IMR-90 (cell line): ENCODE data around the gene KLK5.

Experiments used
- BHLHE40 ChIP-seq: fragments of 150-350 bp; IDR thresholded peaks from 2 replicates; pipeline ENCODE4 v1.6.1; 2016; ENCODE audit warnings: mild to moderate bottlenecking, low read depth, low read length
- MAFK ChIP-seq: IDR thresholded peaks from 2 replicates; pipeline ENCODE4 v1.6.1; 2012; ENCODE audit warnings: low read depth, low read length, improper control_type of control experiment
- MXI1 ChIP-seq: IDR thresholded peaks from 2 replicates; pipeline ENCODE4 v1.6.1; 2012; ENCODE audit warnings: low read depth, mild to moderate bottlenecking, low read length, moderate library complexity, borderline replicate concordance
- NFE2L2 ChIP-seq: fragments of 150-350 bp; IDR thresholded peaks from 2 replicates; pipeline ENCODE4 v1.6.1; 2016; ENCODE audit warnings: low read depth, mild to moderate bottlenecking, low read length
- POLR2A ChIP-seq: IDR thresholded peaks from 2 replicates; pipeline ENCODE4 v1.6.1; 2012; ENCODE audit warnings: mild to moderate bottlenecking, low read depth, low read length
- RCOR1 ChIP-seq: IDR thresholded peaks from 2 replicates; pipeline ENCODE4 v1.6.1; 2012; ENCODE audit warnings: mild to moderate bottlenecking, low read length, improper control_type of control experiment; ENCODE audit not compliant: insufficient replicate concordance
- TF ChIP-seq, protein P1 (sequence below): conservative IDR thresholded peaks from 2 replicates; pipeline ENCODE4 v1.5.1; 2012; ENCODE audit warnings: mild to moderate bottlenecking, low read depth, low read length, improper control_type of control experiment
- TF ChIP-seq, protein P2 (sequence below): fragments of 150-350 bp; IDR thresholded peaks from 2 replicates; pipeline ENCODE4 v1.6.1; 2017; ENCODE audit warnings: mild to moderate bottlenecking, antibody characterized with exemption, low read length, low read depth

- TF ChIP-seq, protein P1, sequence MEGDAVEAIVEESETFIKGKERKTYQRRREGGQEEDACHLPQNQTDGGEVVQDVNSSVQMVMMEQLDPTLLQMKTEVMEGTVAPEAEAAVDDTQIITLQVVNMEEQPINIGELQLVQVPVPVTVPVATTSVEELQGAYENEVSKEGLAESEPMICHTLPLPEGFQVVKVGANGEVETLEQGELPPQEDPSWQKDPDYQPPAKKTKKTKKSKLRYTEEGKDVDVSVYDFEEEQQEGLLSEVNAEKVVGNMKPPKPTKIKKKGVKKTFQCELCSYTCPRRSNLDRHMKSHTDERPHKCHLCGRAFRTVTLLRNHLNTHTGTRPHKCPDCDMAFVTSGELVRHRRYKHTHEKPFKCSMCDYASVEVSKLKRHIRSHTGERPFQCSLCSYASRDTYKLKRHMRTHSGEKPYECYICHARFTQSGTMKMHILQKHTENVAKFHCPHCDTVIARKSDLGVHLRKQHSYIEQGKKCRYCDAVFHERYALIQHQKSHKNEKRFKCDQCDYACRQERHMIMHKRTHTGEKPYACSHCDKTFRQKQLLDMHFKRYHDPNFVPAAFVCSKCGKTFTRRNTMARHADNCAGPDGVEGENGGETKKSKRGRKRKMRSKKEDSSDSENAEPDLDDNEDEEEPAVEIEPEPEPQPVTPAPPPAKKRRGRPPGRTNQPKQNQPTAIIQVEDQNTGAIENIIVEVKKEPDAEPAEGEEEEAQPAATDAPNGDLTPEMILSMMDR, result no peak
- TF ChIP-seq NFE2L2 (no peak), POLR2A (no peak), RCOR1 (no peak), MXI1 (no peak), BHLHE40 (no peak), MAFK (no peak)
- TF ChIP-seq, protein P2, sequence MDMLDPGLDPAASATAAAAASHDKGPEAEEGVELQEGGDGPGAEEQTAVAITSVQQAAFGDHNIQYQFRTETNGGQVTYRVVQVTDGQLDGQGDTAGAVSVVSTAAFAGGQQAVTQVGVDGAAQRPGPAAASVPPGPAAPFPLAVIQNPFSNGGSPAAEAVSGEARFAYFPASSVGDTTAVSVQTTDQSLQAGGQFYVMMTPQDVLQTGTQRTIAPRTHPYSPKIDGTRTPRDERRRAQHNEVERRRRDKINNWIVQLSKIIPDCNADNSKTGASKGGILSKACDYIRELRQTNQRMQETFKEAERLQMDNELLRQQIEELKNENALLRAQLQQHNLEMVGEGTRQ, result no peak
Measured at GRCh38 chr19:50932690-50933083, 20.2 kb downstream of the KLK5 start.
